CD4-positive, alpha-beta T cell treated with Interleukin-2 at 100 ng/mL for 4 hours (primary cell): ENCODE results near the gene GNB1L.

Experiments
- DNase-seq: peaks from one replicate; pipeline ENCODE4 v3.0.0-alpha.2; 2020; ENCODE audit warnings: low spot score

The GNB1L gene

DNA sequence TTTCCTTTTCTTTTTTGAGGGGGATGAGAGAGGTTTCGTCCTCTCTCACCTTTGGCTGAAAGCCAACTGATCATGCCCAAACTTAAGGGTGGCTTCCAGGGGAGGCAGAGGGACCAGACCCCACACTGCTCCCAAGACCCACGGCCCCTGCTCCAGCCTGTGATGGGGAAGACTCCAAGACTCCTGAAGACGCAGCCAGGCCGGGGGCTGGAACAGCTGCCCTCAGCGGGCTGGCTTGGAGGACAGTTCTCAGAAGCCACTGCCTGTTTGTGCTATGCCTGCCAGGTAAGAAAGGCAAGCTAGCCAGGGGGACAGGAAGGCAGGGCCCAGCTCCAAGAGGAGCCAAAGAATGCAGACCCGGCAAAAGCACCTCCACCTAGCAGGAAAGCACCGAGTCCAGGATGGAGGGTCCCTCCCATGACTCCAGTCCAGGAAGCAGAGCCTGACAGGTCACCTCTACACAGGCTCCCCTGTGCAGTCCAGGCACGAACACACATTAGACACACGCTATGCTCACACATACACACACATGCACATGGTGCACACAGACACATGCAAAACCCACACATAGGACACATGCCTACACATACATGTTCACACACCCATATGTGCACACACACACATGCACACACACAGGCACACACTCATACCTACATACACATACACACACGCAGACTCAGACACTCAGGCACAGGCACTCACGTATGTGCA lies 31.3 kb downstream of the GNB1L start:
- DNase-seq: no peak

DNA sequence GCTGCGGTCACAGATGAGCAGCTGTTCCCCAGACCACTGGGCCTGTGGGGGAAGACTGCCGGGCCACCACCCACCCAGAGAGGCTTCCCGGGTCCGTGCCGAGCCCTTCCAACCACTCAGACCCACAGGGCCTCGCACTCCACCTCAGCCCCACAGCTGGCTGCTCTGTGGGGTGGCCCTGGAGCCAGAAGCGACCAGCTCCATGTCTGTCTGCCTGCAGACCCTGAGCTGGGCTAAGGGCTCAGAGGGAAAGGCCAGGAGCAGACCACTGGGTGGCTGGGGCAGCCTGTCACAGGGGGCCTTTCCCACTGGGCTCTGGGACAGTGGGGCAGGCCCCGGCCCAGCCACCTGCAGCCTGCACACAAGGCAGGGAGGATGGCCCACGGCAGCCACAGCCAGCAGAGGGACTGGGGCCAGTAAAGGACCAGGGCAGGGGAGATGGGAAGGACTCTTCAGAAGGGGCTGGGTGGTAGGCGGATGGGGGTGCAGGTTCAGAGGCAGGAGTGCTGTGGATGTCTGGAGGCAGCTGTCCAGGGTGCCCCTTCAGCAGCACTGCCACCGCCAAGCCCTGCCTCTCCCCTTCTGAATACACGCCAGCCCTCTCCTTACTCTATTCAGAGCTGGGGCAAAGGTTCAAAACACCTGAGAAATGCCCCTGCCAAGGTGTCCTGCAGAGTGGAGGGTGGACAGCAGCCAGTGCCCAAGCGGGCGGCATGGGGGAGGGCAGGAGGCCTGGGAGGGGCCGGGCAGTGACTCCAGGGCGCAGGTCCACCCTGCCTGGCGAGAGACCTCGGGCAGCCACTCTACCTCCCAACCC lies 32.2 kb downstream of the GNB1L start:
- no peak for DNase-seq

DNA sequence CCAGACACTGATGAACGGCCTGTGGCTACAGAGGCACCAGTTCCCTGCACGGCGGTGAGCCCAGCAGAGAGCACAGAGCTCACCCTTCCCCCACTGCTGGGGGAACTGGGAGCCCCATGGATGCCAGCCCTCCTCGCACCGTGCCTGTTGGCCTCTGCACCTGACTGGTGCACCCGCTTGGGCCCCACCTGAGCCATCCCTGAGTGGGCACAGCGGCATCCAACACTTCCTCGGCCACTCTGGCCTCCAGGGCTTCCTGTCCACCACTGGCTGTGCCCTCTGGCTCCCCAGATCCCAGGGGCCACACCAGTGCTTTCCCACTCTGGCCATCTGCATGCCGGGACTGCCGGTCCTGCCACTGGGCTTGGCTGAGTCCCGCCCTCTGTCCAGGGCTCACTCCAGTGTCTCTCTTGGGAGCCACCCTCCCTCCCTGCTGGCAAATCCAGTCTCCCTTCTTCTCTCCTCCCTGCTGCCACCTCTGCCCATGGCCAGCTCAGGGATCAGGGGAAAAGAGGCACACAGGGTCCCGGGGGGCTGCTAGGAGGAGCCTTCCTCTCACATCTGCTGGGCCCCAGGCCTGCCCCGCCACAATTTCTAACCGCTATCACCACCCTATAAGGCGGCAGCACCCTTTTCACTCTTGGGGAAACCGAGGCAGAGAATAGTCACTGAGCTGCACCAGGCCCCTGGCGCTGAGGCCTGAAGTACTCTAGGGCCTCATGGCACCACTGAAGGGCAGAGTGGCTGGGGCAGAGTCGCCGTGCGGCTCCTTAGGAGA lies 33.0 kb downstream of the GNB1L start:
- no peak for DNase-seq

DNA sequence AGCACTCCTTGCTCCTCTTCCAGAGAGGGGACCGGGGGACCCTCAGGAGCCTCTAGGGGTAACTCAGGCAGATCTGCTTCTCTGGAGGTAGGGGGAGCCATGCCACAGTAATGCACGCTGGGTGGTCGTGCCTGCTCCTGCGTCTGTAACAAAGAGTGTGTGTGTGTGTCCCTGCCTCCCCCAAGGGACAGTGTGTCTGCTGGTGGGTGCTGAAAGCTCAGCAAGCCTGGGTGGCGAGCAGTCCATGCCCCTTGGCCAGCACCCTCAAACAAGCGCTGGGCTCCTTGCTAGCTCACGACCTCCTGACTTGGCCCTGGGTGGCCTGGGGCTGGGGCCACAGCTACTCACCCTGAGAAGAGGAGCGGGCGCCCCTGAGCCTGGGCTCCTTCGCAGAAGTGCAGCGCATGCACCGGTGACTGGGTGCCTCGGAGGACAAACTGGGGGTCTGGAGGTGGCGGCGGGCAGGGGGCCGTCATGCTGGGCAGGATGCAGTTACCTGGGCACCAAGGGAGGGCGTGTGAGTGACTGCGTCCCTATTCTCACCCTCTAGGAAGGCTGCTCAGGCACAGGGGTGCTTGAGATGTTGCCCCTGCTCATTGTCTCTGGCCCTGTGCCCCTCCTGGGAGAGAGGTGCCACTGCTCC lies 33.7 kb downstream of the GNB1L start:
- DNase-seq: no peak

DNA sequence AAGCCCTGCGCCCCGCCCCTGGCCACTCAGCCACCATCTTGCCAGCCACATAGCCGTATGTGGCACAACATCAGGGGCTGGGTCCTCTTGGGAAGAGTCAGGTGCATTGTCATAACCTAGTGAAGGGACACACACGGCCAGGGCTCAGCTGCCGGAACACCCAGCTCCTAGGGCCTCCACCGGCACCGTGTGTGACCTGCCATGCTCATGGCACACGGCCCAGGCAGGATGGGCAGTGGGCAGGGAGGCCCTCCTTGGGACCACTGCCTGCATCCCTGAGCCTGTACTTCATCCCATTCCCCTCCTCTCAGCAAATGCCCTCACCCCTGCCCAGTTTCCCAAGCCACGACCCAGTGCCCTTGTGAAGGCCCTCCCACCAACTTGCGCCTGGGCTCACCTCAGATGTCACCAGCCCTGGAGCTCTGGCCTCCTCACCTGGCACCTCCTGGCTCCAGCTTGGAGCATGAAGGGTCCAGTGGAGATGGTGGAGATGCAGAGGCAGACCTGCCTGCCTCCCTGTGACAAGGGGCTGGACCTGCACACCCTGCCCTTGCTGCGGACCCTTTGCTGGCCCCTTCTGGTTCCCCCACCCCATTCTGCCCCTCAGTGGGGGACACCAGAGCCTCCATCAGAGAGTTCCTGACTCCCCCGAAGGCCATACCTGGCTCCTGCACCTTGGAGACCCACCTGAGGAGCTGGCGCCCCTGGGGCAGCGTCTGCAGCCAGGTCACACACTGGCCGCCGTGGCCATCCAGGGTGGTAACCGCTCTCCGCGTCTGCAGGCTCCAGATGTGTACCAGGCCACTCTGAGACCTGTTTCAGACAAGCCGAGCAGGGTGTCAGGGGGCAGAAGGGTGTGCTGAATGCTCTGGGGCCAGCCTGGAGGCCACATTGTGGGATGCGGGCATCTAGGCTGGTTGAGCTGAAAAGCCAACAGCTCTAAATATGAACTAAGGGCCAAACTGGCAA lies 34.5 kb downstream of the GNB1L start:
- no peak for DNase-seq

DNA sequence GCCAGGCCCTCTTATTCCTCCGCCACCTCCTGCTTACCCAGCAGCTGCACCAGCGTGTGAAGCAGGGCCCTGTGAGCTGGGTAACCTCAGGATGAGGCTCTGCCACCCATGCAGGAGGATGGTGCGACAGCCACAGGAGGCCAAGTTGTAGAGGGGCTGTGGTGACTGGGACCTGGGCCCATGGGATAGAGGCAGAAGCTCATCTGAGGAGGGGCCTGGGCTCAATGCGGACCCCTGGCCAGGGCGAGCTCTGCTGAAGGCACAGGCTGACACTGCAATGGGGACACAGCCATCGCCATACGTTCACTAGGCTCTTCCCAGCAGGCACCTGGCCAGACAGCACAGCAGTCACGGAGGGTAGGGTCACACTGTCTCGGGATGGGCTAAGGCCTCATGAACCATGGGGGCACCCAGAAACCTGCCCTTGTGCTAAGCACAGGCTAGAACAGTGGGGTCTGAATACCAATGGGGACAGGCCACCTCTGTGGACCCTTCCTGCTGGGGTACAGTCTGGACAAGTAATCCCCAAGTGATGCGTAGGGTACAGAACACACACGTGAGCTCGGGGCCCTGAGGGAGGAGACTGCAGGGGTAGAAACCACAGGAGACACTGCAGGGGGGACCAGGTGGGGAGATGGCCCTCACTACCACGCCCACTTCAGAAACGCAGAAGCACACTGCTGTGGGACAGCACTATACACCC lies 35.3 kb downstream of the GNB1L start:
- DNase-seq: no peak

DNA sequence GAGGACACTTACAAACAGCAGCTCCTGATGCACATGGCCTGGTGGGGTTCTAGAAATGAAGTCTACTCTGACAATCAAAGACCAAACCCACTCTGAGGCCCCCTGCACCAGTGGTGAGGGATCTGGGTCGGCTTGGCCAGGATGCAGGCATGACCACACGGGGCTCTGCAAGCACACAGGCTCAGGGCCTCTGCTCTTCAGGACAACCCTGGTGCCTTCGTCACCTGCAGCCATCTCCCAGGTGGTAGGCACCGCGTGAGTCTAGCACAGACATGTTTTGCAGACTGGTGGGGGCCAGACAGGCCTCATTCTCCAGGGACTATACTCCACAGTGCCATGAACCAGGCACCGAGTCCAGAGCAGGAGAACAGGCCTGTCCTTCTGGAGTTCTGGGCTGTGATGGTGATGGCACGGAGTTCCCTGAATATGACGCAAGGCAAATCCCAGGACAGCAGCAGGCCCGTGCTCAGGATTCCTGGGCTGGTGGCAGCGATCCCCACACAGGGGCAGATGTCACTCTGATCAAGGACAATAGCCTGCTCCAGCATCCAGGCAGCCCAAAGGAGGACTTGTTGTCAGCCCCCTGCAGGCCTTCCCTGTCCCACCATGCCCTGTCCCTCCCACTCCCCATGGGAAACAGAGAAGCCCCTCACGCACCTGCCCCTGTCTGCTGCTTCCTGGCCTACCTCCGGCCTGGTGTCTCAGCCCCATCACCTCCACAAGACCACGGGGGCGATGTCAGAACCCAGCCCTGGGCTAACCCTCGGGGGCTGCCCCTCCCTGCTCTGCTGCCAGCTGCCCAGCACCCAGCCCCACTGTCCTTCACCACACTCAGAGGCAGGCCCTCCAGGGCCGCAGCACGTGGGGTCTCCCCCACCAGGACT lies 36.1 kb downstream of the GNB1L start:
- no peak for DNase-seq

DNA sequence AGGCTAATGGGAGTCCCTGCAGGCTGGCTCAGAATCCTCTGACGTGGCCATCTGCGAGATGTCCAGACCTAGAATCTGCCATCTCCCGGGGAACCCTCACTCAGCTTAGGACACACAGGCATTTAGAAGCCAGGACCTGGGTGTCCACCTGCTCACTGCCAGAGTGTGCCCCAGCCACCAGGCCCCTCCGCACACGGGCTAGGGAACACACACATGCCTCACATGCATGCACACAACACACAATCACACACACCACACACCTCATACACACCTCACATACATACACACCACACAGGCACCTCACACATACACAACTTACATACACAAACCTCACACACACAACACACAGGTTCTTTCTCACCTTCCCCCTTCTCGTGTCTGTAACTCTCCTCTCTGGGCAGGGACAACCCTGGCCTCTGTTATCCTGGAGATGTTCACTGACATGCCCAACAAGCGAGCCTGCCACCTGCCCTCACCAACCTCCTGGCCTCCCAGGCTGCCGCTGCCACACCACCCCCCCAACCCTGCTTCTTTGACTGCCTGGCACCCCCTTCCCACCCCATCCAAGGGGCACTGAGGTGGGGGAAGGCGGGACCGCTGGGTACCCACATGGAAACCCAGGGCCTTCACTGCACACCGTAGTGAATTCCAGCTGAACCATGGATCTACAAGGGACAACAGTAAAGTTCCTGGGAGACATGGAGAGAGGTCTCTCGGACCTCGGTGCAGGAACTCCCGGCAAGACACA lies 38.1 kb downstream of the GNB1L start:
- DNase-seq: no peak

DNA sequence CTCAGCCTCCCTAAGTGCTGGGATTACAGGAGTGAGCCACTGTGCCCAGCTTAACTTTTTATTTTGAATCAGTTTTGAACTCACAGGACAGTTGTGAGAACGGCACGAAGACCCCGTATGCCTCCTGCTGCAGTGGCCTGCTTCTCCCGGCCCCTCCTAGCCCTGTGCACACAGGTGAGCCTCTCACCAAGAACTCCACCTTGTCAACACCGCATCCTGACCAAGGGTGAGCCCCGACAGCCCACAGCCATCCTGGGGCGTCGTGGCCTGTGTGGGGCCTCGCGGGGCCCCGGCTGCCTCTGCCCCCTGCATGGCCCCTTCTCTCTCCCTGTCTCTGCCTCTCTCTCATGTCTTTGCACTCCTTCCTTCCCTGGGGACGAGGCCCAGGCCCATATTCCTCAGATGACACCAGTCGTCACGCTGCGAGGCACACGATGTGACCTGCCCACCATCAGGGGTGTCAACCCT lies 38.8 kb downstream of the GNB1L start:
- DNase-seq: no peak

DNA sequence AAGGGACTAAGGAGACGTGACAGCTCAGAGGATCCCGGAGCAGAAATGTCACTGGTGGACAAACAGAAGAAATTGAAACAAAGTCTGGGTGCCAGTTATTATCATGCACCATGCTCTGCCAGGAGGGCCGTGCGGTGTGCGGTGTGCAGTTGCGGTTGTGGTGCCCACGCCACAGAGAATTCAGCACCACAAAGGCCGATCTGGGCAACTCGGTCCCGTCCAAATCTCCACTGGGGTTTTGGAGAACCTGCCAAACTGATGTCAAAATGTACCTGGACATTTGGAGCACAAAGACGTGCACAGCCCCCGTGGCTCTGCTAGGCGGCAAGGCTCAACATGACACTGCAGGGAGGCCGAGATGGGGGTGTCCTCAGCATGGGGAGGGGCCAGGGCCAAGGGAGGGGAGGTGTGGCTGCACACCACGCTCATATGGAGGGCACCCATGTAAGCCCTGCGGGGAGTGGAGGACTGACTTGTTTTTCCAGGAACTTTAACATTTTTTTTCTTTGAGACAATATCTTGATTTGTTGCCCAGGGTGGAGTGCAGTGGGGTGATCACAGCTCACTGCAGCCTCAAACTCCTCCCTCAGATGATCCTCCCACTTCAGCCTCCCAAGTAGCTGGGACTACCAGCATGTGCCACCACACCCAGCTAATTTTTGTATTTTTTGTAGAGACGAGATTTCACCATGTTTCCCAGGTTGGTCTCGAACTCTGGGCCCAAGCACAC lies 39.4 kb downstream of the GNB1L start:
- no peak for DNase-seq

DNA sequence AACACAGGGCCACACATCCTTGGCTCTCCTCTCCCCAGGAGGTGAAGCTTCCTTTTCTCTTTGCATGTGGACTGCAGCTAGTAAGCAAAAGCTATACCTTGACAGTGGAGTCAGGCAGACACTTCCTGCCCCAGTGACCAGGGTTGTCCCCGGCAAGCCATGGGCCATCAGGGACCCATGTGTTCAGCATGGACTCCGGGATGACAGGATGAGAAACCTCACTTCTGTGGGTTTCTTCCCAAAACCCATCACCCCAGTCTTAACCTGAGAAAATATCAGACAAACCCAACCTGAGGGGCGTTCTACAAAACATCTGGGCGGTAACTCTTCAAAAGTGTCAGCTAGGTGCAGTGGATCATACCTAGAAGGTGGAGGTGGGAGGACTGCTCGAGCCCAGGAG lies 40.2 kb downstream of the GNB1L start:
- no peak for DNase-seq

DNA sequence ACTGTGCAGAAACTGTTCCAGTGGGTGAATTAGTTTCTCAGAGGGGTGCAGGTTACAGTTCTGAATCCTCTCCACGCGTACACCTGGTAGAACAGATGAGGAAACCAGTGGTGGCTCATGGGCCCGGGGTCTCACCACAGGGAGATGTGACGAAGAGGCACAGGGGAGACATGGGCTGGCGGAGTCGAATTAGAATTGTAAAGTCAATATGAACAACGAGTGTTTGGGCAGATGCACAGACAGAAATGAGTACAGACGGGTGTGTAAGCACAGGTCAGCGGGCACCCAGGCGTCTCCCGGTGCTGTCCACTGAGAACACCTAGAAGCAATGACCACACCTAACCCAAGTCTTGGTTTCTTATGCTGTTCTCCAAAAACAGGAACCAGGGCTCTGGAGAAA lies 41.8 kb downstream of the GNB1L start:
- no peak for DNase-seq

DNA sequence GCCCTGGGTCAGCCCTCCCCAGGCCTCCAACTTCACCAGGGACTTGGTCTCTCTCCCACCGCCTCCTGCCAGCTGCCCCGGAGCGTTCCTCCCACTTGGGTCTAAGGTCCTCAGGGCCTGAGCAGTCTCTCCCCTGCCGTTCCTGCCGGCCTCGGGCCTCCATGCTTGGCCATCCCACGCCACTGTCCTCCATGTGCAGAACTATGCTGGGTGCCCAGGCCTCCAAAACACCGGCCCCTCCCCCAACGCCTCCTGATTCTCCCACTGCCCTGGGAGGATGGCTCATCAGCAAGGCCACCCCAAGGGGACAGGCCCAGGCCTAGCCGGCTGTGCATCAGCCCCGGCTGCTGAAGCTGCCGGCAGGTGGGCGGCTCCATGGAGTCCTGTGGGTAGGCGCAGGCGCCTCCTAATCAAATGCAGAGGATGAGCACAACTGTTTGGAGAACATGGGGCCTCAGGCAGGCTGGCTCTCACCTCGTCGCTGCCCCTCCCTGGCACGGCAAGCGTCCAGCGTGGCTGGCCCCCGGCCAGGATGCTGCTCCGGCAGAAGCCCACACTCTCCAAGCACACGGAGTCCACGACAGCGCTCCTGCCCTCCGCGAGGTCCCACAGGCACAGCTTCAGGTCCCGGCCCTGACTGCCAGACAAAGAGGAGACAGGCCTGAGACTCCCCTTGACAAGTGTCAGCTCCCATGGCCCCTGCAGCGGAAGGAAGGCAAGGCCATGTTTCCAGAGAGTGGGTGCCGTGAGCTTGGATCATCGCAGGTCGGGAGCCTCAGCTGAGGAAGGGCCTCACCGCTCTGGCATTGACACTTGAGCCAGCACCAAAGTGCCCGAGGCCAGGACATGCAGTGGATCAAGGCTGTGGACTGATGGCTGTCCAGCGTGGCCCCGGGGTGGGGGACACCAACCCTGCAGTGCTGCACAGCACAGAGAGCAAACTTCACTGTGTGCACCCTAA lies 42.6 kb downstream of the GNB1L start:
- no peak for DNase-seq

DNA sequence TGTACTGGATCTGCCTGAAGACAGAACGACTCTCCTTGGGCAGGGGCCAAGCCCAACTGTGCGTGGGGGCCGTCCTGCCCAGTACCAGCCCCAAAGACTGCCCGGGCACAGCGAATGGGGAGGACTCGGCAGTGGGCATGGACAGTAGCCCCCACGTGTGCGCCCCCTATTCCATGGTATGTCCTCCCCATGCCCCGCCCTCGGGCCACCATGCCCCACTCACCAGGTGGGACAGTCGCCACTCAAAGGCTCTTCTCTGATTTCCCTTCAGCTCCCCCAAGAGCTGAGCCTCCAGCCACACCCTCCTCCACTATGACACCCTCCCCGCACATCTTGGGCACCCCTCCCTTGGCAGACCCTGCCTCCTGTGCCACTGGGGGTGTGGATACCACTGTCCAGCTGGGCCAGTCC lies 43.5 kb downstream of the GNB1L start:
- no peak for DNase-seq

DNA sequence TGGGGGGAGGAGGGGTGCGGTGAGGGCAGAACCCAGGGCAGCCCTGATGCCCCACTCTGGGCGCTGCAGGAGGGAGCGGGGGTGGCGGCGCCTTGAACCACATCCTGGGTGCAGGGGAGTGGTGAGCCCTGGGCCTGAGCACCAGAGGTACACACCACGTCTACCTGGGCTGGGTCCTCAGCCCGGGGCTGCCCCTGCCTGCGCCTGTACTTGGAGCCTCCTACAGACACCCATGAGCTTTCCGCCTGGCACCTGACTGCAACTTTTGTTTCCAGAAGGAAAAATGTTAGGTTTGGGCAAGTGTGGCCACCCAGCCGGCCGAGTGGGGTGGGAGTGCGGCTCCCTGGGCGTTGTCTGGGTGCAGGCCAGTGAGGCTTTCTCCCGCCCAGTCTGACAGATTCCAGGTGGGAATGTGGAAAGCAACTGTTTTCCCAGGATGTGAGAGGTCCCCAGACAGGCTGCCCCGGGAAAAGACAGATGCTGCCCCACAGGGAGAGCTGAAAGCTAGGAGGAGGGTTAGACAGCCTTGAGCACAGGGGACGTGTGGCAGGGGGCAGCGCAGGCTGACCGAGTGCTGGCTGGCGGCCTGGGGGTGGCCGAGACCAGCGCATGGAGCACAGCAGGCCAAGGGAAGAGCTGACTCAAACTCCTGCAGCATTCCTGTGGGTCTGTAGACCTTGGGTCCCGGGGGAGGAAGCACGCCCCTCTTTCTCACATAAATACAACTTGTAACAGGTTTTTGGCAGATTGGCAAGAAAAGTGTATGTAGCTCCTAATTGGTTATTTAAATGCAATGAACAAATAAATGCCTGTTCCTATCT lies 44.1 kb downstream of the GNB1L start:
- no peak for DNase-seq

DNA sequence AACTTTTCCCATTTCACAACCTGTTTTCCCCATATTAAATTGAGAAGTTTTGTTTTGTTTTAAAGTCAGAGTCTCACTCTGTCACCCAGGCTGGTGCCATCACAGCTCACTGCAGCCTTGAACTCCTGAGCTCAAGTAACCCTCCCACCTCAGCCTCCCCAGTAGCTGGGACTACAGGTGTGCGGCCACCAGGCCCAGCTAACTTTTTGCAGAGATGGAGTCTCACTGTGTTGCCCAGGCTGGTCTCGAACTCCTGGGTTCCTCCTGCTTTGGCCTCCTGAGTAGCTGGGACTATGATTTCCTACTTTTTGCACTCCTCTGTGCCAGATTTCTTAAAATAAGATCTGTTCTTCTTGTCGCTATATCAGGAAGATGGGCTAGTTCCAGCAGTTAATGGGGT lies 44.9 kb downstream of the GNB1L start:
- no peak for DNase-seq
